ENCODE measurements around the gene SPSB1.
"Not testable (repeated sequence)": the region's sequence is repeated elsewhere in the genome, so short reads cannot be mapped to it uniquely, and the experiment has no call there.

SPSB1 gene

GRCh38 chr1:9279172-9279840 is 13.4 kb upstream of the SPSB1 start:
- DNase-seq (ENCODE audit: low spot score), result no peak

- peak; percentile 94 for DNase-seq (ENCODE audit: low spot score)
Observed at GRCh38 chr1:9280015-9280860, 12.5 kb upstream of the SPSB1 start.

GRCh38 chr1:9281071-9281827 is 11.4 kb upstream of the SPSB1 start:
- no peak for DNase-seq (ENCODE audit: low spot score)

- DNase-seq (ENCODE audit: low spot score), result no peak
Observed at GRCh38 chr1:9281908-9282695, 10.6 kb upstream of the SPSB1 start.

GRCh38 chr1:9282696-9282955 is 10.1 kb upstream of the SPSB1 start:
- DNase-seq (ENCODE audit: low spot score), result no peak

- DNase-seq (ENCODE audit: low spot score), result no peak
Observed at GRCh38 chr1:9284061-9284460, 8.6 kb upstream of the SPSB1 start.

GRCh38 chr1:9286556-9286955 is 6.1 kb upstream of the SPSB1 start:
- no peak for DNase-seq (ENCODE audit: low spot score)

- DNase-seq (ENCODE audit: low spot score), result peak; percentile 79
Observed at GRCh38 chr1:9289090-9289534, 3.6 kb upstream of the SPSB1 start.

GRCh38 chr1:9289711-9290485 is 2.8 kb upstream of the SPSB1 start:
- DNase-seq (ENCODE audit: low spot score), result peak; percentile 90

GRCh38 chr1:9291914-9292360 is 757 bp upstream of the SPSB1 start:
- peak; percentile 40 for DNase-seq (ENCODE audit: low spot score)

GRCh38 chr1:9293241-9293532 is 493 bp downstream of the SPSB1 start:
- DNase-seq (ENCODE audit: low spot score), result no peak

GRCh38 chr1:9293533-9294404 is 1.1 kb downstream of the SPSB1 start:
- peak; percentile 63 for DNase-seq (ENCODE audit: low spot score)

GRCh38 chr1:9294405-9294773 is 1.7 kb downstream of the SPSB1 start:
- DNase-seq (ENCODE audit: low spot score), result peak; percentile 98

- DNase-seq (ENCODE audit: low spot score), result peak; percentile 73
Observed at GRCh38 chr1:9294910-9295636, 2.4 kb downstream of the SPSB1 start.

- no peak for DNase-seq (ENCODE audit: low spot score)
Observed at GRCh38 chr1:9295884-9296283, 3.2 kb downstream of the SPSB1 start.

- no peak for DNase-seq (ENCODE audit: low spot score)
Observed at GRCh38 chr1:9296850-9297249, 4.2 kb downstream of the SPSB1 start.

- DNase-seq (ENCODE audit: low spot score), result no peak
Observed at GRCh38 chr1:9297831-9298230, 5.1 kb downstream of the SPSB1 start.

- DNase-seq (ENCODE audit: low spot score), result no peak
Observed at GRCh38 chr1:9298282-9298681, 5.6 kb downstream of the SPSB1 start.

- not testable (repeated sequence) for DNase-seq (ENCODE audit: low spot score)
Observed at GRCh38 chr1:9299571-9300541, 7.2 kb downstream of the SPSB1 start.

Measured in RKO (cell line).